ENCODE measurements around the gene PLXNB3. TPM values are rescaled to one million over a fixed set of nuclear protein-coding genes. Genes with fewer than 3 reads are reported as not detected.
A peak's percentile ranks its signal among the peaks of the same experiment; 100 is the strongest.

The PLXNB3 gene
- total RNA-seq, 2 donors from 2014 or later = 0.48 to 2.4 TPM

- Mint-ChIP-seq H3K4me1 (ENCODE audit: low read depth in 2 of 2) (no peaks in the 10 kb centered on the region), H3K9me3 (no peaks in the 10 kb centered on the region), H3K27me3 (peaks cover 8 to 28% of the 10 kb centered on the region in 2 donors), H3K27ac (peak overlapping the region in 1 of 2 donors; percentile 17), H3K4me3 (no peak overlapping the region), H3K36me3 (no peaks in the 10 kb centered on the region)
- ATAC-seq (no peak), DNase-seq (ENCODE audit: low spot score) (no peak)
These were observed 13.8 kb upstream of the PLXNB3 start for GRCh38 chrX:153750127-153750774.

GRCh38 chrX:153755136-153755535, 8.9 kb upstream of the PLXNB3 start:
- Mint-ChIP-seq H3K9me3 (no peaks in the 10 kb centered on the region), H3K36me3 (no peaks in the 10 kb centered on the region), H3K27ac (no peak overlapping the region), H3K4me3 (no peak overlapping the region), H3K4me1 (ENCODE audit: low read depth in 2 of 2) (no peaks in the 10 kb centered on the region), H3K27me3 (peaks cover 0 to 19% of the 10 kb centered on the region in 2 donors)
- DNase-seq (ENCODE audit: low spot score) (no peak), ATAC-seq (no peak)

- DNase-seq (ENCODE audit: low spot score) = no peak
- Mint-ChIP-seq H3K4me1 (ENCODE audit: low read depth in 2 of 2) (peaks cover 0 to 6% of the 10 kb centered on the region in 2 donors), H3K36me3 (no peaks in the 10 kb centered on the region), H3K27ac (no peak overlapping the region), H3K27me3 (peaks cover 0 to 9% of the 10 kb centered on the region in 2 donors), H3K4me3 (no peak overlapping the region), H3K9me3 (no peaks in the 10 kb centered on the region)
- no peak for ATAC-seq
These were observed 2.2 kb upstream of the PLXNB3 start for GRCh38 chrX:153761863-153762262.

GRCh38 chrX:153762626-153763173, 1.3 kb upstream of the PLXNB3 start:
- Mint-ChIP-seq H3K4me3 (no peak overlapping the region), H3K36me3 (no peaks in the 10 kb centered on the region), H3K4me1 (ENCODE audit: low read depth in 2 of 2) (peaks cover 0 to 6% of the 10 kb centered on the region in 2 donors), H3K27ac (no peak overlapping the region), H3K9me3 (no peaks in the 10 kb centered on the region), H3K27me3 (peaks cover 0 to 5% of the 10 kb centered on the region in 2 donors)
- DNase-seq (ENCODE audit: low spot score) (peak; percentile 51), ATAC-seq (no peak)

DNA sequence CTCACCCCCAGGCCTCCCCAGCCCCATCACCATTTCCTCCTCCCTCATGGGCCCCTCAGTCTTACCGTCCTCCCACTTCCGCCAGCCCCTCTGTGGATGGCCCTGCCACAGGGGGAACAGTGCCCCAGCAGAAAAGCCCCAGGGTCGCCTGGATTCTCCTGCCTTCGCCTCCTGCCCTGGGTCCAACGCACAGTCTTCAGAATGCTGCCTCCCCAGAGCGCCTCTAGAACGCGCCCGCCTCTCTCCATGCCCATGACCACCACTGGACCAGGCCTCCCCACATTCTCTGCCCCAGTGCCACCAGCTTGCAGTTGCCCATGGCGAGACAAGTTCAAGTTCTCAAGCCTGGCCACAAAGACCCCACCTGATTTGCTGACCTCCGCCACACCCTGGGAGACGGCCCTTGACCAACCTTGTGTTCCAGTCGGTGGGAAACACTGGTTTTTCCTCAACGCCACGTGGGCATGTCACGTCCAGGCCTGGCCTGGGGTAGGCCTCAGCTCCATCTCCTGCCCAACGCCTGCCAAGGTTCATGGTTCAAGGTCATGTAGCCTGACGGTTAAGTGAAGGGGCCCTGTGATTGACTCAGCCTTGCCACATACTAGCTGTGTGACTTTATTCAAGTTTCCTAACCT, 634 bp upstream of the PLXNB3 start:
- no peak for ATAC-seq

DNA sequence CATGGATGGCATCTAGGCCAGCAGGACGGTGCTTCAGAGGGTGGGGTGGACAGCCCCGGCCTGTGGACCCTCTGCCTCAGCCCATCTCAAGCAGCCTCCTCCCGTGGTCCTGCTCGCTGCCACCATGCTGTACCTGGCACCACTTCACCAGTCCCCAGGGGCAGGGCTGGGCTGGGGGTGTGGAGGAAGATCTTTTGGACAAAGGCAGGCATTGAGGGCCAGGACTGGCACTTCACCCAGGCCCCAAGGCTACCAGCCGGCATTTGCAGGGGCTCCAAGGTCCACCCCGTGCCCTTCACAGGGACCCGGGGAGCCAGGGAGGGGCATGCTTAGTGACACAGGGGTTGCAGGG, 713 bp downstream of the PLXNB3 start:
- H3K4me3 Mint-ChIP-seq = no peak overlapping the region
- H3K4me1 Mint-ChIP-seq (ENCODE audit: low read depth in 2 of 2) = peaks cover 0 to 9% of the 10 kb centered on the region in 2 donors
- H3K36me3 Mint-ChIP-seq = no peaks in the 10 kb centered on the region
- ATAC-seq = no peak
- no peak for DNase-seq (ENCODE audit: low spot score)
- H3K27ac Mint-ChIP-seq = no peak overlapping the region
- no peaks in the 10 kb centered on the region for H3K9me3 Mint-ChIP-seq
- peaks cover 0 to 4% of the 10 kb centered on the region in 2 donors for H3K27me3 Mint-ChIP-seq

More for the DNA sequence above, 634 bp upstream of the PLXNB3 start:
- DNase-seq (ENCODE audit: low spot score) = peak; percentile 48
- no peaks in the 10 kb centered on the region for H3K36me3 Mint-ChIP-seq
- H3K27ac Mint-ChIP-seq = no peak overlapping the region
- H3K9me3 Mint-ChIP-seq = no peaks in the 10 kb centered on the region
- no peak overlapping the region for H3K4me3 Mint-ChIP-seq
- H3K27me3 Mint-ChIP-seq = peaks cover 0 to 4% of the 10 kb centered on the region in 2 donors
- H3K4me1 Mint-ChIP-seq (ENCODE audit: low read depth in 2 of 2) = peaks cover 0 to 9% of the 10 kb centered on the region in 2 donors

DNA sequence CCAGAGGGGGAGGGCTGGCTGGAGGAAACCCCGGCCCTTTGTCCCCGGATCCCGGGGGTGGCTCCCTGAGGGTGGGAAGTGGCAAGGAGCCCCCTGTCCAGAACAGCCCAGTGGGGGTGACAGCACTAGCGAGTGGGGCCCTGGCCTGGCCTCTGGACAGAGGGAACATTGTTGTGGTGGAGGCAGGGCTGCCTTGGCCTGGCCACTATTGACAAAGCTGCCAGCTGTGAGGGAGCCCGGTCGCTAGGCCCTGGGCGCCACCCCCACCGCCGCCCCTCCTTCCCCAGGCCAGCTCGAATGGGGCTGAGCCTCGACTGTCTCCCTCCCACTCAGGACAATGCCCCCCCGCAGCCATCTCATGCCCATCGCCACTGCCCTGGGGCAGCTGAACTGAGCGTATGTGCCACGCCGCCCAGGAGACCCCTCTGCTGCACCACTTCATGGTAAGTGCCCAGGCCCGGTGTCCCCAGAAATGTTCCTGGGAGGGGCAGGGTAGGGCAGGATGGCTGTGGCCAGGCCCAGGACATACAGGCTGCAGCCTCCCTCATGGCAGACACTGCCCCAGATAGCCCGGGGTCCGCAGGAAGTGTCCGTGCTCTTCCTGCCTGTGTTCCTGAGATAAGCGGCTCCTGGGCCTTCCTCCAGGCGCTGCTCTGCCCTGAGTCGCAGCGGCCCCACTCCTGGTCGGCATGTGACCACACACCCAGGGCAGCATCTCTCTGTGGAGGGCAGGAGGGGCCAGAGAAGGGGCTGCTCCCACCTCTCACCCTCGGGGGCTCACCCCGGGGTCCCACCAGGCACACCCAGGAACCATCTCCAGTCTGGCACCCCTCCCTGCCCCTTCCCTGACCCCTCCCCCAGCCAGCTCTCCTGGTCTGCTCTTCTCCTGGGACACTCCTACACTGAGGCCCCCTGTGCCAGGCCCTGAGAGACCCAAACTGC, 1.4 kb downstream of the PLXNB3 start:
- DNase-seq (ENCODE audit: low spot score) (peak; percentile 58), ATAC-seq (no peak)
- Mint-ChIP-seq H3K9me3 (no peaks in the 10 kb centered on the region), H3K27ac (no peak overlapping the region), H3K4me3 (no peak overlapping the region), H3K4me1 (ENCODE audit: low read depth in 2 of 2) (peaks cover 0 to 9% of the 10 kb centered on the region in 2 donors), H3K27me3 (peaks cover 0 to 4% of the 10 kb centered on the region in 2 donors), H3K36me3 (no peaks in the 10 kb centered on the region)

DNA sequence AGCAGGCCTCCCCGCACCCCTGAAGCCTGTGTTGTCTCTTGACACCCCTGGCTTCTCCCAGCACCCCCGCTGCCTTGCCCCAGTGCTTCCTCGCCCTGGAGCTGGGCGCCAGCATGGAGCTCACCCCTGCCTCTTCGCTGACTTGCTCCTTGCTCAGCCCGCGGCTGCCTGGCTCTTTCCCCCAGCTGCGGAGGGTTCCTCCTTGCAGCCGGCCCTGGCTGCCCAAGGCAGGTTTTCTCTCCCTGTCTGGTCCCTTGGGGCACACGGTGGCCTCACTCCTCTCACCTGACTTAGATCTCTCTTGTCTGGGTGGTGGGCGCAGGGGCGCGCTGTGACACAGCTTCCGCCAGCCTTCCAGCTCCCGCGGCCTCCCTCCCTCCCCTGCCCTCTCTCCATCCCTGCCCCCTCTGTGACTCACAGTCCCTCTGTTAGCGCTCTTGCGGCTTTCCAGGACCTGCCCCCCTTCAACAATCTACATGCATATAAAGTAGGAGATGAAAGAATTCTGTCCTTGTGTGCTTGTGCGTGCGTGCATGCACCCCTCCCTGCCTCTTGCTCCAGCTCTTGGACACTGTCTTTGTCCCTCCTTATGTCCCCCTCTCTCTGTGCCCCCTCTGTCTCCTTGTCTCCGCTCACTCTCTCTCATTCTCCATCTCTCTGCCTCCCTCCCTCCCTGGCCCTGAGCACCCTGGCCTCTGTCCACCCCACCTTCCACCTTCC, 2.2 kb downstream of the PLXNB3 start:
- Mint-ChIP-seq H3K4me1 (ENCODE audit: low read depth in 2 of 2) (peaks cover 0 to 9% of the 10 kb centered on the region in 2 donors), H3K27me3 (peaks cover 0 to 4% of the 10 kb centered on the region in 2 donors), H3K36me3 (no peaks in the 10 kb centered on the region), H3K4me3 (no peak overlapping the region), H3K27ac (no peak overlapping the region), H3K9me3 (no peaks in the 10 kb centered on the region)
- ATAC-seq (no peak), DNase-seq (ENCODE audit: low spot score) (peak; percentile 54)

- DNase-seq (ENCODE audit: low spot score) (peak; percentile 59), ATAC-seq (no peak)
- peaks cover 0 to 4% of the 10 kb centered on the region in 2 donors for H3K27me3 Mint-ChIP-seq
- no peaks in the 10 kb centered on the region for H3K36me3 Mint-ChIP-seq
- no peaks in the 10 kb centered on the region for H3K9me3 Mint-ChIP-seq
- no peak overlapping the region for H3K4me3 Mint-ChIP-seq
- H3K27ac Mint-ChIP-seq = no peak overlapping the region
- peaks cover 0 to 9% of the 10 kb centered on the region in 2 donors for H3K4me1 Mint-ChIP-seq (ENCODE audit: low read depth in 2 of 2)
These were observed 3.0 kb downstream of the PLXNB3 start for GRCh38 chrX:153766871-153767673.

- Mint-ChIP-seq H3K4me1 (ENCODE audit: low read depth in 2 of 2) (peaks cover 0 to 9% of the 10 kb centered on the region in 2 donors), H3K4me3 (no peak overlapping the region), H3K36me3 (no peaks in the 10 kb centered on the region), H3K27me3 (peaks cover 0 to 4% of the 10 kb centered on the region in 2 donors), H3K9me3 (no peaks in the 10 kb centered on the region), H3K27ac (no peak overlapping the region)
- DNase-seq (ENCODE audit: low spot score) = peak; percentile 45
- no peak for ATAC-seq
These were observed 3.6 kb downstream of the PLXNB3 start for GRCh38 chrX:153767674-153768055.

DNA sequence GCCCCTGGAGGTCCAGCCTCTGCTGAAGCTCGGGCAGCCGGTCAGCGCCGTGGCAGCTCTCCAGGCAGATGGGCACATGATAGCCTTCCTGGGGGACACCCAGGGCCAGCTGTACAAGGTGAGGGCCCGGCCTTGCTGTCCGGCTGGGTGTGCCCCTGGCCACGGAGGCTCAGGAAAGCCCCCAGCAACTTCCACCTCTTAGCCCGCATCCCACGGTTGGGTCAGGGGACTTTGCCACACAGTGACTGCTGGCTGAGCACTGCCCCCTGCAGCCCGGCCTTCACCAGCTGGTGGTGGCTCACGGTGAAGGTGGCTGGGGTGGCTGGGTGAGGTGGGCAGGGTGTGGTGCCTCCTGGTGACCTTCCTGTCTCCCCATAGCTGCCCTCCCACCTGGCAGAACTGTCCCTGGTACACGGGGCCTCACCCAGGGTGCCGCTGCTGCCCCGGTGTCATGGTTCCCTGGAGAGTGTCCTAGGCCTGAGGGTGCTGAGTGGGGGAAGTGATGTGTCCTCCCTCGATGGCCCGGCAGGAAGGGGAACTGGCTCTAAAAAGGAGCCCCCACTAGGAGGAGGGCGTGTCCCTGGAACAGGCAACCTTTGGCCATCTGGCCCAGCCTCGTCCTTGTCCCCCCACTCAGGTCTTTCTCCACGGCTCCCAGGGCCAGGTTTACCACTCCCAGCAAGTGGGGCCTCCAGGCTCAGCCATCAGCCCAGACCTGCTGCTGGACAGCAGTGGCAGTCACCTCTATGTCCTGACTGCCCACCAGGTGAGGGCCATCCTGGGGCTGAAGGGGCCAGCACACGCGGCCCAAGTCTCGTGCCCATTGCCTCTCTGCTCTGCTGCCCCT, 4.5 kb downstream of the PLXNB3 start:
- Mint-ChIP-seq H3K27ac (no peak overlapping the region), H3K36me3 (no peaks in the 10 kb centered on the region), H3K4me3 (peak overlapping the region; percentile 44), H3K27me3 (peaks cover 0 to 4% of the 10 kb centered on the region in 2 donors), H3K4me1 (ENCODE audit: low read depth in 2 of 2) (peaks cover 0 to 9% of the 10 kb centered on the region in 2 donors), H3K9me3 (no peaks in the 10 kb centered on the region)
- ATAC-seq = no peak
- peak; percentile 58 for DNase-seq (ENCODE audit: low spot score)
